GM12878 (cell line): ENCODE data around the gene TET1. TPM values are rescaled to one million over a fixed set of nuclear protein-coding genes. Genes with fewer than 3 reads are reported as not detected.
A peak's percentile ranks its signal among the peaks of the same experiment; 100 is the strongest.

Source experiments
- BCL3 ChIP-seq: IDR thresholded peaks from 2 replicates; pipeline ENCODE4 v1.6.1; 2011; ENCODE audit warnings: borderline replicate concordance, low read depth, mild to moderate bottlenecking, moderate library complexity, low read length; ENCODE audit not compliant: insufficient read depth, poor library complexity, severe bottlenecking
- BCLAF1 ChIP-seq: fragments of 450-650 bp; IDR thresholded peaks from 2 replicates; pipeline ENCODE4 v1.6.1; 2017; ENCODE audit warnings: antibody characterized with exemption, mild to moderate bottlenecking, moderate library complexity
- CHD2 ChIP-seq: IDR thresholded peaks from 2 replicates; pipeline ENCODE4 v1.6.1; 2011; ENCODE audit warnings: low read depth, low read length, improper control_type of control experiment, borderline replicate concordance
- E2F8 ChIP-seq: fragments of 450-650 bp; IDR thresholded peaks from 2 replicates; pipeline ENCODE4 v1.6.1; 2018; ENCODE audit warnings: mild to moderate bottlenecking, low read depth, moderate library complexity; ENCODE audit not compliant: partially characterized antibody
- HDGF ChIP-seq: fragments of 450-650 bp; IDR thresholded peaks from 2 replicates; pipeline ENCODE4 v1.6.1; 2016; ENCODE audit warnings: antibody characterized with exemption
- IRF4 ChIP-seq: IDR thresholded peaks from 2 replicates; pipeline ENCODE4 v1.6.1; 2011; ENCODE audit warnings: low read depth, low read length
- MLLT1 ChIP-seq: fragments of 450-650 bp; IDR thresholded peaks from 2 replicates; pipeline ENCODE4 v1.6.1; 2016; ENCODE audit warnings: mild to moderate bottlenecking
- MYC ChIP-seq: IDR thresholded peaks from 2 replicates; pipeline ENCODE4 v1.6.1; 2011; ENCODE audit warnings: mild to moderate bottlenecking, low read length, moderate library complexity, inconsistent platforms; ENCODE audit not compliant: insufficient read depth, insufficient replicate concordance, insufficient read length, severe bottlenecking
- NFYB ChIP-seq: IDR thresholded peaks from 2 replicates; pipeline ENCODE4 v1.6.1; 2011; ENCODE audit warnings: low read depth, mild to moderate bottlenecking, low read length, improper control_type of control experiment, moderate library complexity; ENCODE audit not compliant: insufficient read depth
- RELB ChIP-seq: fragments of 450-650 bp; IDR thresholded peaks from 2 replicates; pipeline ENCODE4 v1.6.1; 2017; ENCODE audit warnings: low read depth, mild to moderate bottlenecking, moderate library complexity
- SKIL ChIP-seq: fragments of 450-650 bp; IDR thresholded peaks from 2 replicates; pipeline ENCODE4 v1.6.1; 2017; ENCODE audit warnings: mild to moderate bottlenecking, low read depth, inconsistent platforms; ENCODE audit not compliant: poor library complexity, severe bottlenecking
- SMAD5 ChIP-seq: IDR thresholded peaks from 2 replicates; pipeline ENCODE4 v1.6.1; 2016; ENCODE audit warnings: antibody characterized with exemption, low read depth
- SPI1 ChIP-seq: IDR thresholded peaks from 2 replicates; pipeline ENCODE4 v1.6.1; 2011; ENCODE audit warnings: low read depth, mild to moderate bottlenecking, low read length, moderate library complexity, borderline replicate concordance; ENCODE audit not compliant: insufficient read depth
- YY1 ChIP-seq: IDR thresholded peaks from 2 replicates; pipeline ENCODE4 v1.6.1; 2011; ENCODE audit warnings: low read depth, mild to moderate bottlenecking, low read length
- polyA plus RNA-seq, 11 experiments: library from polyadenylated mRNA; depleted of rRNA in 4 of 11; unstranded in 6 of 11; stranded (reverse) in 5 of 11; fragments of >200 nt; fragmentation: Nextera tagmentation in 4 of 11; fragmentation: Illumina TruSeq in 1 of 11; extraction: Ambion mirVana in 4 of 11; extraction: Trizol in 1 of 11; gene quantifications; 1 replicate in 1 of 11; 2 replicates in 10 of 11; pipeline versions ENCODE4 v1.2.1 to v1.2.3, GENCODE V29; 2011 to 2016; ENCODE audit warnings: inconsistent platforms in 2 of 11, missing spikeins in 2 of 11, low read depth in 1 of 11
- total RNA-seq, 4 experiments: library from RNA; depleted of rRNA in 3 of 4; stranded (reverse); fragments of >200 nt in 3 of 4; fragmentation: Illumina TruSeq in 1 of 4; extraction: Trizol in 1 of 4; gene quantifications; 2 replicates each; pipeline versions ENCODE4 v1.2.1 to v1.2.3, GENCODE V29; 2013 to 2021

The TET1 gene
- total and polyA plus RNA-seq, 10 of the 15 experiments (the other 5 are each of a cell fraction or from before 2014, with no cell fraction given), result 0.22 to 1.4 (median 0.60) TPM

- TF ChIP-seq NFYB (peak; percentile 61), IRF4 (no peak), HDGF (peak; percentile 40; the same call in 1 of the 2 replicates), BCL3 (no peak), SMAD5 (no peak; the same call in 1 of the 2 replicates), MLLT1 (peak; percentile 82), RELB (peak; percentile 41; the same call in 1 of the 2 replicates), MYC (no peak), YY1 (peak; percentile 92), SKIL (no peak), E2F8 (no peak), SPI1 (peak; percentile 43; the same call in 1 of the 2 replicates), CHD2 (no peak), BCLAF1 (no peak)
Observed at GRCh38 chr10:68600041-68600778, 40.1 kb downstream of the TET1 start (continued).
